GM19240 (cell line): ENCODE measurements around the gene SRGAP1.

Source experiments
- DNase-seq: peaks from one replicate; pipeline ENCODE4 v3.0.0; 2011; ENCODE audit warnings: low spot score; ENCODE audit not compliant: insufficient read length

SRGAP1 gene

DNA sequence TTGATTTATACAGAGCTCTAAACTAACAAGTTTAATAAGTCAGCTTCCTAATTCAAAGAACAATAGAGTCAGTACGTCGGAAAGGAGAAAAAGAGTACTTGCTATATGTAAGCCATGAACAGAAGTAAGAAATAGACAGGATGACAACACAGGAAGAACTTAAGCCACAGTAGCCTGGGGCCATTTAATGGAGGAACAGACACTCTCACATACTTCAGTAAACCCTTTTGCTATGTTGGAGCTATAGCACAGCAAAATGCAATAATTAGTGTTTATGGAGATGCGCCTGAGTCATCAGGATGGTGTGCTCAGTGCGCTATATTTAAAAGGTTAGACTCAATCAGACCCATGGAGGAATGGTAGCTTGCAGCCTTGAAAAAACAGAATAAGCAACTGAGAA, 61.0 kb downstream of the SRGAP1 start:
- no peak for DNase-seq

DNA sequence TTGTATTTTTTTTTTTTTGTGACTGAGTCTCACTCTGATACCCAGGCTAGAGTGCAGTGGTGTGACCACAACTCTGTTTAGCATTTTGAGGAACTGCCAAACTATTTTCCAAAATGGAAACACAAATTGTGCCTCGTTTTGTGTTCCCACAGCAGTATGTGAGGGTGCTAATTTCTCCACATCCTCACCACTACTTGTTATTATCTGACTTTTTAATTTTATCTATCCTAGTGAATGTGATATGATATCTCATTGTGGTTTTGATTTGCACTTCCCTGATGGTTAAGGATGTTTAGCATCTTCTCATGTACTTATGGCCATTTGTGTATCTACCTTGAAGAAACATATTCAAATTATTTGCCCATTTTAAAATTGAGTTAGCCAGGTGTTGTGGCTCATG, 62.4 kb downstream of the SRGAP1 start:
- DNase-seq: no peak

DNA sequence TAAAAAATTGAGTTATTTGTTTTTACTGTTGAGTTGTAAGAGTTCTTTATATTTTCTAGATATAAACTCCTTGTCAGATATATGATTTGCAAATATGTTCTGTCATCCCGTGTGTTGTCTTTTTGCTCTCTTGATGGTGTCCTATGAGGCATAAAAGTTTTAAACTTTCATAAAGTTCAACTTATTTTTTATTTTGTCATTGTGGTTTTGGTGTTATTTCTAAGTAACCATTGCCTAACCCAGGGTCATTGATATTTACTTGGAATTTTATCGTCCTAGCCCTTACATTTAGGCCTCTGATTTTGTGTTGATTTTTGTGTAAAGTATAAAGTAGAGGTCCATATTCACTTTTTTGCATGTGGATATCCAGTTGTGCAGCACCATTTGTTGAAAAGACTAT, 63.1 kb downstream of the SRGAP1 start:
- no peak for DNase-seq

DNA sequence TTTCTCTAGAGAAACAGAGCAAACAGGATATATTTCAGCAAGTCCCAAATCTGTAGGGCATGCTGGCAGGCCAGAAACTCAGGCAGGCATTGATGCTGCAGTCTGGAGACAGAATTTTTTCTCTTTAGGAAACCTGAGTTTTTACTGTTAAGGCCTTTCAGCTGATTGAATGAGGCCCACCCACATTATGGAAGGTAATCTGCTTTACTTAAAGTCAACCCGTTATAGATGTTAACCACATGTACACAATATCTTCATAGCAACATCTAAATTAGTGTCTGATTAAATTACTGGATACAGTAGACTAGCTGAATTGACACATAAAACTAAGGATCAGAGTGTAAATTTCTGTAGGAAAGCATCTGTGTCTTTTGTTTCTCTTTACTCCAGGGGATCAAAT, 65.2 kb downstream of the SRGAP1 start:
- no peak for DNase-seq

DNA sequence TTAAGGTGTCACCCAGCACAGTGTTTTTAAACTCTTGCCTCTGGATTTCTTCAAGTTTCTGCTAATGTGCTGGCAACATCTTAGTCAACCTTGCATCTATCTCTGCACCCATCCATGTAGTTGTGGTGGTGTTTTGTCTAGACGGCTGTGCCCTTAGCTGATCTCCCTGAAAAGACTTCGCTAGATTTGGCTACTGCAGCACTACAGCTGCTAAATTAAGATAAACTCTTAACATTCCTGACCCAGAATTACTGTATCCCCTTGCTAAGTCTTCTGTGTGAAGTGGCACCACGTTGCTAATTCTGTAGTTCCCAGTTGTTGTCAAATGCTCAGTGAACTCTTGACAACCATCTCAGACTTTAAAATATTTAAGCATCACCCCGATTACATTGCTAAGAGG, 66.8 kb downstream of the SRGAP1 start:
- no peak for DNase-seq

DNA sequence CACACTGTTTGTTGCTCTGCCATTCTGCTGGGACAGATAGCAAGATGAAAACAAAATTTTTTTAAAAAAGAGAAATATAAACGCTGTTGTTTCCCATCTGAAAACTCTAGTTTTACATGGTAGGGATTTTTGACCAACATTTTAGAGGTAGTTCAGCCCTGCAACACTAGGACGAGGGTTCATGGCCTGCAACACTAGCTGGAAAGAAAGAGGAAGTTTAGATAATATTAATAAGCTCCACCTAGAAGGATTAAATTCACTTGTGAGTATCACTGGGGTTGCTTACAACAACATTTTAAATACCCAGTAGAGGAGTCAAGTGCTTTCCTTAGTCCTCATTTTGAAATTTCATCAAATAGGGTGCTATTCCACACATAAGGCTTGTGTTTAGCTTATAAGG, 68.2 kb downstream of the SRGAP1 start:
- no peak for DNase-seq

DNA sequence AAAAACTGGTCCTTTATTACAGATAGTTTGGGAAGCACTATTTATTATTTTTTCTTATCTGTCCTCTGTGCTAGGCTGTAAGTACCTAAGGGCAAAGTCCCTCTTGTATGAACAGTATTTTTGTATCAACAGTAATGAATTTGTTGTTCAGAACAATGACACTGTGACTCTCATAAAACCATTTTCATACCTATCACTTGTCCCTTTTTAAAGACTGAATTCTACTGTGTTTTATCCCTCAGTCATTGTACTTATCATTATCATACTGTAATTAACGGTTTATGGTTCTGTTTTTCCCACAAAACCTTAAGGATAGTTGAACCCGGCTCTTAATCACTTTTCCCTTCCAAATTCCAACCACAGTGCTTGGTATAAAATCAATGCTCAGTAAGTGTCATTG, 69.4 kb downstream of the SRGAP1 start:
- no peak for DNase-seq

DNA sequence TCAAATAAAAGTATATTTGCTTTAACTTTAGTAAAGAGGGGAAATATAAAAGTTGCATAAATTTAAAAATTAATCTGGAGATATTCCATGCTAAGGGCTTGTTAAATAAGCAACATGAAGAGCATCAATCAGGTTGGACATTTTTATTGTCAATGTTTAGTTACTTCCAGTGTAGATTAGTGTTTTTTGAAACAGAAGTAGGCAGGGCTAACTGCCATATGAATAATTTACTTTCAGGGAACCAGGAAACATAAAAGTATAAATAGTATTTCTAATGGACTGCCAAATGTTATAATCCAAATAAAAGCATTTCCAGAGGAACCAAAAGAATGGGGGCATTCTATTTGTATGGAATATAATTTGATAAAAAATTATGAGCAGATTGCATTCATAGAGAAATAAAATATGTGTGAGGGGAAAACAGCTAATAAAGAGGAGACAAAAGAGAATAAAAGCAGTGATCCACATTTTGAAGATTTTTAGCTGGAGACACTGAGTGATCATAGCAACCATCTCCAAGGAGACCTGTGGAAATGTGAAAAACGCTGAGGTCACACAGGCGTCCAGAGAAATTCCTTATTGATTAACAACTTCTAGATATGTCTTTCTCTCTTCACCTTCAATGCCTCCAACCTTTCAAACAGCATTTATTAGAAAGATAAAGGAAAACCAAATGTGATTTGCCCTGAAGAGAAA, 70.8 kb downstream of the SRGAP1 start:
- DNase-seq: no peak

DNA sequence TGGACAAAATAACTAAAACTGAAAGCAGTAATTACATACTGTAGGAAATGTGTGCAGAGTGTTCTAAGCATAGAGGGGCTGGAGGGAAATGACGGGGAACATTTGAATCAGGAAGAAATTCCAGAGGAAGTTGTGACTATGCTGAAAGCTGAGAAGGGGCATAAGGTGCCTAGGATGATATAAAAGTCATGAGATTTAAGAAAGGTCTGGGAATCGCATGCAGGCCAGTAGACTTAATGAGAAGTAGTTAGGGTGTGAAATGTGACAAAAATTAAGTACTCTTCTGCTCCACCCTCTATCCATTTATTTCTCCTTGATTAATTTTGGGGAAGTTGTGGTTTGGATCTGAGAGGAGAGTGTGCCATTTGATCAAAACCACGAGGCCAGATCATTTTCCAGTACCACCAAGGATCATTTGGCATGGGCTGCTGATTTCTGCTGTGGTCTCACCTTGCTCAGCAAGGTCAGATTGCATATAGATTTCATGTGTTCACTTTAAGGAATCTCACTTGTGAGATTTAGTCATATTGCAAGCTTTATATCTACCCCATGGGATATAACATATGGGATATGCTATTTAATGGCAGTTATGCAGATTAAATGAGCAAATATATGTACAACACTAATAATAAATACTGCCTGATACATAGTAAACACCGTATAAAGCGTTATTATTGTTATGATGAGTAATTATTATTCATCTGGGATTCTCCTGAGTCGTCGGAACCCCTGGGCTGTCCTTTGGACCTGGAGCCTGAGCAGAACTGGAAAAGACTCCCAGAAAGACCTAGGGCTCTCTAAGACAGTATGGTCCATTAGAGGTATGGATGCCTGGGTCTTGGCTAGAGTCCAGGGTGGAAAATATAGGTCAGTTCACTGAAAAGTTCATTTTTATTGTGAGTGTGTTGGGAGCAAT, 72.3 kb downstream of the SRGAP1 start:
- no peak for DNase-seq

DNA sequence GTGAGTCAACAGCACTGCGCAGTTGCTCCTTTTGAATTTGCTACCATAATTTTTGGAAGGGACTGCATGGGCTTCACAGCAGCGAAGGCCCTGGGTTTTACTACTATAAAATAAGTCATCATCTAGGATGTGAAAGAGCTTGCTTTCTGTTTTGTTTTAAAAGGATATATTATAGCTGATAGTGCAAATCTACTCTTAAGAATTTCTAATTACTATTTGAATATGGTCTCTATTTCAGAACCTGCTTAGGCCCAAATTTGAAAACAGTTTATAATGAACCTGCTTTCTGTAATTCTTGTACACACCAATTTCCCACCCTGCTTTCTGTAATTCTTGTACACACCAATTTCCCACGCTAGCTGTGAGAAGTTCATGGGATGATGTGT, 73.0 kb downstream of the SRGAP1 start:
- DNase-seq: no peak

DNA sequence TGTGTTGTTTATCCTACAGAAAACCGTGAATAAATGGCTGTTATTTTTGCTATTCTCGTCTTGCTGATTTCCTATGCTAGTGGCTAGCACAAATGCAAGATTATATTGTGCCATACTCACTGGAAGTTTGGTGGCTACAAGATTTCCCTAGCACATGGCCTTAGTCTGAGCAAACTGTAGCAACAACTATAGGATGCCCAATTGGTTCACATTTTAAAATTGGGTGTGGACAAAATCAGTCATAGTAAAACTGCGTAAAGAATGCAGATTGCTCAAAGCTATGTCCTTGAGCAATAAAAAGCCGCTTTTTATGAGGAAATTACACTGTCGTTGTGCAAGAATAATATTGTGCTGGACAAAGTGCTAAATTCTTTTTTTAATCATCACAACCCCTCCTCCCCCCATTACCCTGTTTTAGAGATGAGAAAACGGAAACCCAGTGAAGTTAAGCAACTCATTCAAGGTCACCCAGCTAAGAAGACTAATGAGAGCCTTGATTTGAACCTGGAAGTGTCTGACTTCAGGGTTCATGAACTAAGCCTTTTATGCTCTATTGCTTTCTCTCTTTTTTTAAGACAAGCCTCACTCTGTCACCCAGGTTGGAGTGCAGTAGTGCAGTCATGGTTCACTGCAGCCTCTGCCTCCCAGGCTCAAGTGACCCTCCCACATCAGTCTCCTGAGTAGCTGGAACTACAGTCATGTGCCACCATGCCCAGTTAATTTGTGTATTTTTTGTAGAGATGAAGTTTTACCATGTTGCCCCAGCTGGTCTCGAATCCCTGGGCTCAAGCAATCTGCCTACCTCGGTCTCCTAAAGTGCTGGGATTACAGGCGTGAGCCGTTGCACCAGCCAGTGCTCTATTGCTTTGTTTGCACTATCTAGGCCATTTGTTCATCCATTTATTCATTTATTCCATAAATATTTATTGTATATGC, 73.6 kb downstream of the SRGAP1 start:
- DNase-seq: no peak

DNA sequence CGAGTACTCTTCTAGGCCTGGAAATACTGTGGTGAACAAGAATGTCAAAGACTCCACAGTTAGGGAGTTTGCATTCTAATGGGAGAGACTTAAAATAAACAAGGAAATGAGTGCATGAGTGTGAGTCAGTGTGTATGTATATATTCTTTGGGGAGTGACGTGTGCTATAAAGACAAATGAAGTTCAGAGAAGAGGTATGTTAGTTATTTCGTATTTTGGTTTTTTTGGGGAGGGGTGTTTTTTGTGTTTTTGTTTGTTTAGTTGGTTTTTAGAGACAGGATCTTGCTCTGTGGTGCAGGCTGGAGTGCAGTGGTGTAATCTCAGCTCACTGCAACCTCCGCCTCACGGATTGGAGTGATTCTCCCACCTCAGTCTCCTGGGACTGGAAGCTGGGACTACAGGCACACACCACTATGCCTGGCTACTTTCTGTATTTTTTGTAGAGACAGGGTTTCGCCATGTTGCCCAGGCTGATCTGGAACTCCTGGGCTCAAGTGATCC, 74.3 kb downstream of the SRGAP1 start:
- DNase-seq: no peak

DNA sequence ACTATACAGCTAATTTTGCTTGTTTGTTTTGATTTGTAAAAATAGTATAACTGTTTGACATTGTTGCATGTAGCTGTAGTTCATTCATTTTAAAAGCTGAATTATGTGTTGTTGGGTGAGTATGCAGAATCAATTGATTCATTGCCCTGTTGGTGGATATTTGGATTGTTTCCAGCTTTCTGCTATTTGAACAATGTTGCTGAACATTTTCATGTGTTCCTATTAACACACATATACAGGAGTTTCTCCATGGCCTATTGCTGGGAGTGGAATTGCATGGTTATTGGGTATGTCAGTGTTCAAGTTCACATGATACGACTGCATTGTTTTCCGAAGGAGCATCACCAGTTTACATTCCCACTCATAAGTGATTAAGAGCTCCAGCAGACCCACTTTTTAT, 75.3 kb downstream of the SRGAP1 start:
- no peak for DNase-seq

DNA sequence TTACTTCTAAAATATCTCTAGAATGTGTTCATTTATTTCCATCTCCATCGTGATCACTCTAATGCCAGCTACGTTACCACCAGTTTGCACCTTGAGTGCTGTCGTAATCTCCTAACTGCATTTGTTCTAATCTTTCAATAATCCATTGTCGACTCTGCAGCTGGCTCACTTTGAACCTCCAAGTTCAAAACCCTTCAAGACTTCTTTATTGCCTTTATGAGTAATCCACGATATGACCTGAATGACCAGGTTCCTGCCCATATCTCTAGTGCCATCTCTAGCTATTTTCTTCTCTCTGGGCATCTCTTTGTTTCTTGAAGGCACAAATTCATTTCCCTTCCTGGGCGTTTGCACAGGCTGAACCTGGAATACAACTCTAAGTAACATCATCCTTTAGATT, 76.7 kb downstream of the SRGAP1 start:
- DNase-seq: no peak

DNA sequence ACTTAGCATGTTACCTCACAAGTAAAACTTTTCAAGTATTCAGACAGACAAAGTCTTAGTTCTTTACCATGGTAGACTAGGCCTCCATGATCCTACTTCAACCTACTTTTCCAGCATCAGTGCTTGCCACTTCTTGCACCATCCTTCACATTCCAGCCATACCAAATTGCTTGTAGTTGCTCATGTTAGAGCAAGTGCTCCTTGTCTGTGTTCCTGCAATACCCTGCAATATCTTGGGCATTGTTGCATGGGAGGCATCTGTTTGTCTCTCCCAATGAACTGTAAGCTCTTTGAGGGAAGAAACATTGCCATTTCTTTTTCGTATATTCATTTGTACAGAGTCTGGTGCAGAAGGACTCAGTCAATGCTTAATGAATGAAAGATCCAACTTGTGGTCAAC, 78.0 kb downstream of the SRGAP1 start:
- no peak for DNase-seq

DNA sequence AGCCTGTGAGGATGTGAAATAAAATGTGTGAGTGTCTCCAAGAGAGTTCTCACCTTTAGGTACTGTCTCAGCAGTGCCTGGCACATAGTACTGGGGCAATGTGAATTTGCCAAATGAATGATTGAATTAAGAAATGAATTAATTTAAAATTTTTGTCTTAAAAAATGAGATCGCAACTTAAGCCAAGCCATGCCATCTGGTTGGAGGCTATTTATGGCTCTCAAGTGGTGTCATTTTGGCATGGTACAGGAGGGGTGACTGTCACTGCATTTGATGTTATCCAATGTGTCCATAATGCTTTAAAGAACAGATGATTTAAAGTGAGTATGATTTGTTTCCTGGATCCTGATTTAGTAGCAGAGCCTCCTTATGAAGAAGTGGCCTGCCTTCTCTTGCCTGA, 80.3 kb downstream of the SRGAP1 start:
- no peak for DNase-seq

DNA sequence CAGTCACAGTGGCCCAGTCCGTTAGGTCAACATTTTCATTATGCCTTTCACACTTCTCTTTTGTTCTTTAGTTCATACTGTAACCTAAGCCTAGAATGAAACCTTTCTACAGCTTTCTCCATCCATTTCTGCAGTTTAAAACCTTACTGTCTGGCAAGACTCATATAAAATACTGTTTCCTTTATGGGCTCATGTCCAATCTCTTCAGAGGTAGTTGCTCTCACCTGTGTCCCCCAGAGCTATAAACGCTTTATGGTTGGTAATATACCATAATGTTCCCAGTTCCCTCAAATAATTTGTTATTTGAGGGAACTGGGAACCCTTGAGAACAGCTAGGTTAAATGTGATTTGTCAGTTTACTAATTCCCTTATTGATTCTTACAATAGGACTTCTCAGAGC, 83.0 kb downstream of the SRGAP1 start:
- DNase-seq: no peak

DNA sequence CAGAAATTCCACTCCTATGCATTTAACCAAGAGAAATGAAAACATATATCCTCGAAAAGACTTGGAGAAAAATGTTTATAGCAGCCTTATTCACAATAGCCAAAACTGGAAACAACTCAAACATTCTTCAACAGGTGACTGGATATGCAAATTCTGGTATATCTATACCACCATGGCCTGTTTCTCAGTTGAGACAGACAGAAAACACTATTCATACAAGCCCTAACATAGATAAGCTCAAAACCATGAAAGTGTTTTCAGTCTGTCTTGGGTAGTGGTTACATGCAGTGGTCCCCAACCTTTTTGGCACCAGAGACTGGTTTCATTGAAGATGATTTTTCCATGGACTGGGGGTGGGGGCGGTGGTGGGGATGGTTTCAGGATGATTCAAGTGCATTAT, 83.8 kb downstream of the SRGAP1 start:
- no peak for DNase-seq

DNA sequence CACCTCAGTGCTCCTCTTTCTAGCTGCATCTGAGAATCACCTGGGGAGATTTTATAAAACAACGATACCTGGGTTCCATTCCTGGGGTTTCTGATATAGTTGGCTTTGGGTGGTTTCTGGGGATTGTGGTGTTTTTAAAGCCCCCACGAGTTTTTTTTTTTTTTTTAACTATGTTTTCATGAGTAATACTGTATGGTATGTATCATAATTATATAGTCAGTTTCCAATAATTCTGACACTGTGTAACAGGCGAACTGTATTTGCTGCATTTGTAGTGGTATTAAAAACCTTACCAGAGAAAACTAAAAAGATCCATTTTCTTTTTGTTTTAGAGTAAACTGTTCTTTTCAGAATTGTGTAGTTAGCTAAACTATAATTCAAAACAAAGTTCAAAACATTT, 84.9 kb downstream of the SRGAP1 start:
- DNase-seq: no peak

DNA sequence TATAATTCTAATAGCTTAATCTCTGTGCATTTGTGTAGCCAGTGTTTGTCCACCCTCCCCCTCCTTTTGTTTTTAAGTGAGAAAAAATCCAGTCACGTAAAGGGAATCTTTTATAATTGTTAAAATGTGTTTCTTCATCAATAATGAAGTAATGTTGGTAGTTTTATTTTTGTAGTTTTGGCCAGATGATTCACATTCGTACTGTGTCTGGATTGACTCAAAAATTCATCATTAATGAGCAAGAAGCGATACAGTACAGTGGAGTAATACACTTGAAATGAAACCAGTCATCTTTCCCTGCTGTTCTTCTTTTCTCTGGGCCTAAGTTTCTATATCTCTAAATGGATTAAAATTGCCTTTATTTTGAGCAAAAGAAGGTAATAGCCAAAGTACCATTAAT, 86.5 kb downstream of the SRGAP1 start:
- no peak for DNase-seq

DNA sequence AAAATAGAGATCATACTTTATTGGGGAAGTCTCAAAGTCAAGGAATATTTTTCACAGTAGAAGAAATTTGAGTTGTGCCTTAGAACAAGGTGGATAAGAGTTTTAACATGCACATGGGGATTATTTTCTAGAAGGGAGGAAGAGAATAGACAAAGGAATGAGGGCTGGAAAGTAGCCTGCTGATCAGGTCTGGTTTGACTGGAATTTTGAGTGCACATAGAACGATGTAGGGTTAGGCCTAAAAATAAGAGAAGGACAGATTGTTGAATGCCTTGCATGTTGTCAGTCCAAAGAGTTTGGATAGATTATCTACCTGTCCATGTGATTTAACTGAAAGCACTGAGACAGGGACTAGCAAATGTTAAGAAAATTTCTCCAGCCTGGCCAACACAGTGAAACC, 87.2 kb downstream of the SRGAP1 start:
- DNase-seq: no peak

DNA sequence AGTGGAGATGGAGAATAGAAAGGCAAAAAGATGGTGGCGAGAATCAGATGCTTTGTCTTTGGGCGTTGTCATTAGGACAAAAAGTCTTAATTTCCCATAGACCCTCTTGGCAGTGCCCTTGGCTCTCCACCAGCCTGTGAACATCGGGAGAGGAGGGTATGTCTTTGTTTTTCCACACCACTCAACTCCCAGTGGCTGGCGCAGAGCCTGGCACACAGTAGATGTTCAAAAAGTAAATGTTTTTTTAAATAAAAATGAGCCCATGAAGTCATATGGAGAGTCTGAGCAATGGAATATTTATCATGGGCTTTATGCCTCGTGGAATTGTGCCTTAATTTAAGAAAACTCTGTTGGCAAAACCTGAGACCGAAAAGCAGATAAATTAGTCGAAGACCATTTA, 90.4 kb downstream of the SRGAP1 start:
- DNase-seq: no peak
